H9 (cell line): ENCODE measurements around the gene KRT86. TPM values are rescaled to one million over a fixed set of nuclear protein-coding genes. Genes with fewer than 3 reads are reported as not detected.

Source experiments
- DNase-seq: peaks from one replicate; pipeline ENCODE4 v3.0.0-alpha.2; 2017
- H2AFZ ChIP-seq: one replicate; pipeline ENCODE4 v1.6.1; 2013; ENCODE audit warnings: mild to moderate bottlenecking, low read length, control low read depth, moderate library complexity
- H2AK5ac ChIP-seq: 2 replicates; pipeline ENCODE4 v1.6.1; 2013; ENCODE audit warnings: low read length, control low read depth, mixed read lengths; ENCODE audit not compliant: insufficient read length
- H2BK120ac ChIP-seq: one replicate; pipeline ENCODE4 v1.6.1; 2013; ENCODE audit warnings: low read depth, mild to moderate bottlenecking, low read length, control low read depth, inconsistent platforms; ENCODE audit not compliant: poor library complexity, severe bottlenecking
- H2BK12ac ChIP-seq: 2 replicates; pipeline ENCODE4 v1.6.1; 2013; ENCODE audit warnings: low read length, control low read depth, mixed read lengths, low read depth; ENCODE audit not compliant: insufficient read length
- H2BK15ac ChIP-seq: 2 replicates; pipeline ENCODE4 v1.6.1; 2013; ENCODE audit warnings: low read depth, low read length, control low read depth
- H2BK20ac ChIP-seq: one replicate; pipeline ENCODE4 v1.6.1; 2013; ENCODE audit warnings: low read depth, mild to moderate bottlenecking, low read length, control low read depth, inconsistent platforms; ENCODE audit not compliant: poor library complexity, severe bottlenecking
- H2BK5ac ChIP-seq: 2 replicates; pipeline ENCODE4 v1.6.1; 2013; ENCODE audit warnings: low read length, control low read depth, mixed read lengths; ENCODE audit not compliant: insufficient read length
- H3K14ac ChIP-seq: 2 replicates; pipeline ENCODE4 v1.6.1; 2013; ENCODE audit warnings: low read length, control low read depth; ENCODE audit not compliant: insufficient read depth
- H3K18ac ChIP-seq: 2 replicates; pipeline ENCODE4 v1.6.1; 2013; ENCODE audit warnings: low read depth, mild to moderate bottlenecking, mixed read lengths, low read length, control low read depth; ENCODE audit not compliant: insufficient read length
- H3K23ac ChIP-seq: 2 replicates; pipeline ENCODE4 v1.6.1; 2013; ENCODE audit warnings: low read length, control low read depth, mixed read lengths, low read depth; ENCODE audit not compliant: insufficient read length
- H3K23me2 ChIP-seq: 2 replicates; pipeline ENCODE4 v1.6.1; 2013; ENCODE audit warnings: low read depth, mild to moderate bottlenecking, mixed read lengths, low read length, control low read depth; ENCODE audit not compliant: insufficient read length, poor library complexity, severe bottlenecking
- H3K27ac ChIP-seq: 2 replicates; pipeline ENCODE4 v1.5.1; 2013; ENCODE audit warnings: low read length, control low read depth, mixed read lengths, low read depth; ENCODE audit not compliant: insufficient read length
- H3K27me3 ChIP-seq: 2 replicates; pipeline ENCODE4 v1.6.1; 2013; ENCODE audit warnings: low read length, control low read depth, inconsistent platforms; ENCODE audit not compliant: insufficient read depth
- H3K4ac ChIP-seq: 2 replicates; pipeline ENCODE4 v1.6.1; 2013; ENCODE audit warnings: low read depth, mild to moderate bottlenecking, control low read depth, inconsistent platforms, low read length, moderate library complexity
- H3K4me1 ChIP-seq: 2 replicates; pipeline ENCODE4 v1.6.1; 2013; ENCODE audit warnings: low read length, control low read depth, inconsistent platforms; ENCODE audit not compliant: insufficient read depth
- H3K4me2 ChIP-seq: 2 replicates; pipeline ENCODE4 v1.6.1; 2013; ENCODE audit warnings: low read length, control low read depth, mixed read lengths; ENCODE audit not compliant: insufficient read length, insufficient read depth
- H3K56ac ChIP-seq: 2 replicates; pipeline ENCODE4 v1.6.1; 2013; ENCODE audit warnings: low read depth, mild to moderate bottlenecking, mixed read lengths, low read length, control low read depth; ENCODE audit not compliant: insufficient read length
- H3K79me1 ChIP-seq: 2 replicates; pipeline ENCODE4 v1.6.1; 2013; ENCODE audit warnings: low read depth, mild to moderate bottlenecking, moderate library complexity, low read length, control low read depth, inconsistent platforms; ENCODE audit not compliant: insufficient read depth, poor library complexity, severe bottlenecking
- H3K79me2 ChIP-seq: 2 replicates; pipeline ENCODE4 v1.6.1; 2013; ENCODE audit warnings: low read length, control low read depth, inconsistent platforms; ENCODE audit not compliant: insufficient read depth
- H3K9ac ChIP-seq: 2 replicates; pipeline ENCODE4 v1.6.1; 2013; ENCODE audit warnings: low read length, control low read depth, mixed read lengths; ENCODE audit not compliant: insufficient read length; ENCODE audit errors: extremely low read depth
- H3K9me3 ChIP-seq: one replicate; pipeline ENCODE4 v1.6.1; 2013; ENCODE audit warnings: low read depth, low read length, inconsistent platforms; ENCODE audit not compliant: control insufficient read depth
- H3T11ph ChIP-seq: one replicate; pipeline ENCODE4 v1.6.1; 2013; ENCODE audit warnings: mild to moderate bottlenecking, low read length, control low read depth, inconsistent platforms
- H4K20me1 ChIP-seq: one replicate; pipeline ENCODE4 v1.6.1; 2013; ENCODE audit not compliant: control insufficient read depth, insufficient read length, insufficient read depth
- H4K5ac ChIP-seq: 2 replicates; pipeline ENCODE4 v1.6.1; 2013; ENCODE audit warnings: low read depth, mild to moderate bottlenecking, mixed read lengths, low read length, control low read depth; ENCODE audit not compliant: insufficient read length
- H4K8ac ChIP-seq: replicated peaks from 2 replicates; pipeline ENCODE4 v1.6.1; 2013; ENCODE audit warnings: low read length, control low read depth, mixed read lengths, low read depth; ENCODE audit not compliant: insufficient read length
- H4K91ac ChIP-seq: 2 replicates; pipeline ENCODE4 v1.6.1; 2013; ENCODE audit warnings: low read depth, mild to moderate bottlenecking, moderate library complexity, mixed read lengths, low read length, control low read depth; ENCODE audit not compliant: insufficient read length
- H3K27ac Mint-ChIP-seq, 3 experiments: 2 replicates in 2 of 3; 3 replicates in 1 of 3; pipeline ENCODE4 v1.8.0; 2020 to 2021; ENCODE audit warnings: mixed read lengths in 3 of 3, mild to moderate bottlenecking in 1 of 3, moderate library complexity in 1 of 3
- H3K27me3 Mint-ChIP-seq: 2 replicates; pipeline ENCODE4 v1.8.0; 2021; ENCODE audit warnings: low read depth, mild to moderate bottlenecking, moderate library complexity, mixed read lengths
- H3K36me3 Mint-ChIP-seq, 3 experiments: 2 replicates in 2 of 3; 3 replicates in 1 of 3; pipeline ENCODE4 v1.8.0; 2020 to 2021; ENCODE audit warnings: low read depth in 3 of 3, mixed read lengths in 3 of 3; ENCODE audit not compliant: insufficient read depth in 1 of 3
- H3K4me1 Mint-ChIP-seq, 2 experiments: 2 replicates each; pipeline ENCODE4 v1.8.0; 2020; ENCODE audit warnings: mixed read lengths in 2 of 2
- H3K4me3 Mint-ChIP-seq, 2 experiments: 2 replicates in 1 of 2; 3 replicates in 1 of 2; pipeline ENCODE4 v1.8.0; 2020 to 2021; ENCODE audit warnings: mild to moderate bottlenecking in 2 of 2, mixed read lengths in 2 of 2, moderate library complexity in 1 of 2
- H3K9me3 Mint-ChIP-seq, 2 experiments: 2 replicates in 1 of 2; 3 replicates in 1 of 2; pipeline ENCODE4 v1.8.0; 2020; ENCODE audit warnings: mild to moderate bottlenecking in 2 of 2, mixed read lengths in 2 of 2, moderate library complexity in 1 of 2
- WGBS: extraction: QIAGEN DNeasy Blood & Tissue Kit; methylation state at CpG from one replicate; pipeline ENCODE4 v1.1.7; 2013; ENCODE audit warnings: missing lambda C conversion rate, low lambda C conversion rate, mixed read lengths; ENCODE audit not compliant: insufficient read length; ENCODE audit errors: extremely low coverage; 5-methylcytosine and 5-hydroxymethylcytosine counted together
- total RNA-seq: library from RNA; stranded (reverse); gene quantifications from 2 replicates; pipeline ENCODE4 v1.2.1, GENCODE V29; 2021
- TF ChIP-seq, protein P1 (sequence below): fragments of 200-600 bp; sonication (generic); conservative IDR thresholded peaks from 3 replicates; pipeline ENCODE4 v1.8.0; 2021; ENCODE audit warnings: antibody characterized with exemption, mild to moderate bottlenecking

Gene KRT86
- total RNA-seq, 1 experiment from 2014 or later: not detected

DNA sequence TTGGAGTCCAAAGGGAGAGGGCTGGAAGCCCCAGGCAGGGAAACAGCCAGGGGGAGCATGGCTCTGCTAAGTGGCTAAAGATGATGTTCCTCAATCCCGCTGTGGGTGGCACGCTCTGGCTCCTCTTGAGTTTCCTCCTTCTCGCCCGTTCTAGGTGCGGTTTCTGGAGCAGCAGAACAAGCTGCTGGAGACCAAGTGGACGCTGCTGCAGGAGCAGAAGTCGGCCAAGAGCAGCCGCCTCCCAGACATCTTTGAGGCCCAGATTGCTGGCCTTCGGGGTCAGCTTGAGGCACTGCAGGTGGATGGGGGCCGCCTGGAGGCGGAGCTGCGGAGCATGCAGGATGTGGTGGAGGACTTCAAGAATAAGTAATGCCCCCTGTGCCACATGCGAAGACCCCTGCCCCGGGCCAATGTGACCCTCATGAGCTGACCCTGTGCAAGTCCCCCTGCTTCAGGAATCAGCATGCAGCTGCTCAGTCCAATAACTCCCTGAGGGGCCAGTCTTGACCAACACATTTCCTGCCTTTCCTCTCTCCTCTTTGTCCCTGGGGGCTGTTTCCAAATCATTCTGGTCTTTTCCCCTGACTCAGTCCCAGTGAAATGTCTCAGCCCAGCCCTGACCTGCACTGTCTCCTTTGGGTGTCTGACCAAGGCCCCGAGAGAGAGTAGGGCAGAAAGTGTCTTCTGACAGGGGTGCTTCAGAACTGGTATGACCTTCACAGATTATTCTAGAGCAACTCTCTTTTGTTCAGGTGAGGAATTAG, 39.3 kb upstream of the KRT86 start:
- no peak for DNase-seq

More for the DNA sequence above, 39.3 kb upstream of the KRT86 start:
- H3K79me1 ChIP-seq: no peaks in the 10 kb centered on the region
- H3K9me3 Mint-ChIP-seq: no peaks in the 10 kb centered on the region; a peak in 1 of 5 replicates
- no peak overlapping the region for H3K14ac ChIP-seq
- H4K91ac ChIP-seq: no peak overlapping the region
- H3K9ac ChIP-seq: no peak overlapping the region
- H3K23ac ChIP-seq: no peak overlapping the region
- H3K56ac ChIP-seq: no peak overlapping the region
- peaks cover 12% of the 10 kb centered on the region for H3K23me2 ChIP-seq
- no peak overlapping the region for H3K27ac Mint-ChIP-seq
- peaks cover 8% of the 10 kb centered on the region for H3K27me3 ChIP-seq
- no peak overlapping the region for H2BK12ac ChIP-seq
- peaks cover 12% of the 10 kb centered on the region for H3K4me1 ChIP-seq
- H3K4ac ChIP-seq: no peak overlapping the region
- no peak overlapping the region for H2BK120ac ChIP-seq
- H3K4me2 ChIP-seq: no peak overlapping the region
- no peaks in the 10 kb centered on the region for H3K79me2 ChIP-seq
- peaks cover 68 to 78% of the 10 kb centered on the region in 2 experiments for H3K4me1 Mint-ChIP-seq
- no peaks in the 10 kb centered on the region for H4K20me1 ChIP-seq
- H2AK5ac ChIP-seq: no peak overlapping the region
- H3K18ac ChIP-seq: no peak overlapping the region
- peaks cover 71% of the 10 kb centered on the region for H3K27me3 Mint-ChIP-seq
- H3K4me3 Mint-ChIP-seq: no peak overlapping the region
- no peak overlapping the region for H3K27ac ChIP-seq
- H2AFZ ChIP-seq: no peak overlapping the region
- TF ChIP-seq, protein P1, sequence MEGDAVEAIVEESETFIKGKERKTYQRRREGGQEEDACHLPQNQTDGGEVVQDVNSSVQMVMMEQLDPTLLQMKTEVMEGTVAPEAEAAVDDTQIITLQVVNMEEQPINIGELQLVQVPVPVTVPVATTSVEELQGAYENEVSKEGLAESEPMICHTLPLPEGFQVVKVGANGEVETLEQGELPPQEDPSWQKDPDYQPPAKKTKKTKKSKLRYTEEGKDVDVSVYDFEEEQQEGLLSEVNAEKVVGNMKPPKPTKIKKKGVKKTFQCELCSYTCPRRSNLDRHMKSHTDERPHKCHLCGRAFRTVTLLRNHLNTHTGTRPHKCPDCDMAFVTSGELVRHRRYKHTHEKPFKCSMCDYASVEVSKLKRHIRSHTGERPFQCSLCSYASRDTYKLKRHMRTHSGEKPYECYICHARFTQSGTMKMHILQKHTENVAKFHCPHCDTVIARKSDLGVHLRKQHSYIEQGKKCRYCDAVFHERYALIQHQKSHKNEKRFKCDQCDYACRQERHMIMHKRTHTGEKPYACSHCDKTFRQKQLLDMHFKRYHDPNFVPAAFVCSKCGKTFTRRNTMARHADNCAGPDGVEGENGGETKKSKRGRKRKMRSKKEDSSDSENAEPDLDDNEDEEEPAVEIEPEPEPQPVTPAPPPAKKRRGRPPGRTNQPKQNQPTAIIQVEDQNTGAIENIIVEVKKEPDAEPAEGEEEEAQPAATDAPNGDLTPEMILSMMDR: no peak
- H3K36me3 Mint-ChIP-seq: peaks cover 2 to 23% (median 3%) of the 10 kb centered on the region in 3 experiments; a peak in 5 of 7 replicates
- WGBS: no CpG with 5 or more reads among the region's 15 CpGs
- no peak overlapping the region for H4K8ac ChIP-seq
- no peak overlapping the region for H3T11ph ChIP-seq
- no peak overlapping the region for H2BK20ac ChIP-seq
- no peaks in the 10 kb centered on the region for H3K9me3 ChIP-seq
- no peak overlapping the region for H2BK15ac ChIP-seq
- H2BK5ac ChIP-seq: no peak overlapping the region
- H4K5ac ChIP-seq: no peak overlapping the region
